ENCODE results near the gene WNK3. TPM values are rescaled to one million over a fixed set of nuclear protein-coding genes. Genes with fewer than 3 reads are reported as not detected.

Gene WNK3
- total and polyA plus RNA-seq, 8 donors: 0.18 to 4.0 (median 0.62) TPM; not detected in 1

- DNase-seq: no peak
- Histone ChIP-seq H3K27ac (no peak overlapping the region), H3K27me3 (no peaks in the 10 kb centered on the region), H3K4me3 (no peak overlapping the region), H3K4me1 (no peaks in the 10 kb centered on the region), H3K36me3 (peaks cover 0 to 6% (median 3%) of the 10 kb centered on the region in 4 donors), H3K9me3 (no peaks in the 10 kb centered on the region)
- intact Hi-C loops (cut with DNase I; ENCODE audit: low total_unique reads): no loop called here
- TF ChIP-seq POLR2A (IDR thresholded peaks at IDR 0.05) (no peak), EP300 (IDR thresholded peaks at IDR 0.05) (no peak), POLR2AphosphoS5 (IDR thresholded peaks at IDR 0.05) (no peak)
- TF ChIP-seq, protein P1, sequence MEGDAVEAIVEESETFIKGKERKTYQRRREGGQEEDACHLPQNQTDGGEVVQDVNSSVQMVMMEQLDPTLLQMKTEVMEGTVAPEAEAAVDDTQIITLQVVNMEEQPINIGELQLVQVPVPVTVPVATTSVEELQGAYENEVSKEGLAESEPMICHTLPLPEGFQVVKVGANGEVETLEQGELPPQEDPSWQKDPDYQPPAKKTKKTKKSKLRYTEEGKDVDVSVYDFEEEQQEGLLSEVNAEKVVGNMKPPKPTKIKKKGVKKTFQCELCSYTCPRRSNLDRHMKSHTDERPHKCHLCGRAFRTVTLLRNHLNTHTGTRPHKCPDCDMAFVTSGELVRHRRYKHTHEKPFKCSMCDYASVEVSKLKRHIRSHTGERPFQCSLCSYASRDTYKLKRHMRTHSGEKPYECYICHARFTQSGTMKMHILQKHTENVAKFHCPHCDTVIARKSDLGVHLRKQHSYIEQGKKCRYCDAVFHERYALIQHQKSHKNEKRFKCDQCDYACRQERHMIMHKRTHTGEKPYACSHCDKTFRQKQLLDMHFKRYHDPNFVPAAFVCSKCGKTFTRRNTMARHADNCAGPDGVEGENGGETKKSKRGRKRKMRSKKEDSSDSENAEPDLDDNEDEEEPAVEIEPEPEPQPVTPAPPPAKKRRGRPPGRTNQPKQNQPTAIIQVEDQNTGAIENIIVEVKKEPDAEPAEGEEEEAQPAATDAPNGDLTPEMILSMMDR (IDR thresholded peaks at IDR 0.05): no peak
- WGBS, 5 donors: 70 to 100% (median 88%) methylated on average over 3 of the region's 3 CpGs
Observed at GRCh38 chrX:54172455-54172854, 185.4 kb downstream of the WNK3 start.

DNA sequence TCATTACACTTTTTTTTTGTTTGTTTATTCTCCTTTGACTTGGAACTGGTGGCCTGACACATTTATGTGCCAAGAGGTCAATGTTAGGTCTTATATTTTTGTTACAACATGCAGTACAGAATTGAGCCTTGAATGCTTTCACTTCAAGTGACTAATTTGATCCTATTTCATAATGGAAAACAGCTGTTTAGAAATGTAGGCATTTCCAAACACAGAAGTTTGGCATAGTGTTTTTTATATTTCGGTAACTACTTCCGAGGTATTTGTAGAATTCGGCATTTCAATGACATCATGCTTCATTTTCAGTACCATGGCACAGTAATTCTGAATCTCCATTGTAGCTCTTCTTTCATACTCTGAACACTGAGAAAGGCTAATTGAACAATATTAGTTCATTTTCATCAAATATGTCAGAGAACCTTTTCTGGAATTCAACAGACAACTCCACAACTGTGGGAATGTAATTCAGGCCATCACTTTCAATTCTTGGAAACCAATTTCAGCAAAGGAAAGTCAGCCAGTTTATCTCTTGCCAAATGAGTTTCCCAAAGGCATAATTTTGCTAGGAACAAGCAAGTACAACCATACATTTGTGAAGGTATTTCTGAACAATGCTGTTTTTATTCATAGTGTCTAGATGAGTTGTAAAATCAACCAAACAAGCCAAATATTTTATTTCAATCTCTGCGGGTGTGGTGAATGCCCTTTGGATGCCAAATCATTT is 186.2 kb downstream of the WNK3 start:
- no peaks in the 10 kb centered on the region for H3K27me3 ChIP-seq
- intact Hi-C loops (cut with DNase I; ENCODE audit: low total_unique reads): no loop called here
- no peak for TF ChIP-seq POLR2A (IDR thresholded peaks at IDR 0.05)
- TF ChIP-seq, protein P1 (IDR thresholded peaks at IDR 0.05): no peak
- TF ChIP-seq POLR2AphosphoS5 (IDR thresholded peaks at IDR 0.05): no peak
- H3K36me3 ChIP-seq: peaks cover 0 to 6% (median 3%) of the 10 kb centered on the region in 4 donors
- no peak for DNase-seq
- no peak overlapping the region for H3K4me3 ChIP-seq
- 75 to 90% (median 83%) methylated on average over 4 of the region's 4 CpGs for WGBS, 5 donors
- no peaks in the 10 kb centered on the region for H3K4me1 ChIP-seq
- H3K9me3 ChIP-seq: no peaks in the 10 kb centered on the region
- H3K27ac ChIP-seq: no peak overlapping the region

- intact Hi-C loops (cut with DNase I; ENCODE audit: low total_unique reads): no loop called here
- Histone ChIP-seq H3K27me3 (no peaks in the 10 kb centered on the region), H3K27ac (no peak overlapping the region), H3K4me1 (no peaks in the 10 kb centered on the region), H3K4me3 (no peak overlapping the region), H3K9me3 (no peaks in the 10 kb centered on the region), H3K36me3 (peaks cover 0 to 6% (median 3%) of the 10 kb centered on the region in 4 donors)
- TF ChIP-seq EP300 (IDR thresholded peaks at IDR 0.05) (no peak), POLR2A (IDR thresholded peaks at IDR 0.05) (no peak), POLR2AphosphoS5 (IDR thresholded peaks at IDR 0.05) (no peak)
- TF ChIP-seq, protein P1 (IDR thresholded peaks at IDR 0.05): no peak
- DNase-seq: no peak
Observed at GRCh38 chrX:54171091-54171490, 186.8 kb downstream of the WNK3 start.

DNA sequence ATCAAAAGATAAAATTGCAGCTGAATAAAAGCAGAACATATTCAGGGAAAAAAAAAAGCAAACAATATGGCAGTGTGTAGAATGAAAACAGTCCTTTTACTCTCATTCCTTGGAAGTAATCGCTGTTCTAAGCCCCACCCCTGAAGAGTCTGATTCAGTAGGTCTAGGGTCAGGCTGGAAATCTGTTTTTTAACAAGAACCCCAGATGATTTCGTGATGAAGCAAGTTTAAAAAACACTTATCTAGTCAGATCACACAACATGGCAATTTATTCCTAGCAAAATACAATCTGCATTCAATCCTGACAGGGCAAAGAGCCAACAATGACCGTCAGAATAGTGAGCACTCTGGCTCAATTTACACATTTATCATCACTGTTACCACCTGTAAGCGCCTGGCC is 190.9 kb downstream of the WNK3 start:
- no peaks in the 10 kb centered on the region for H3K27me3 ChIP-seq
- no peak overlapping the region for H3K27ac ChIP-seq
- 28 to 48% (median 36%) methylated on average over 4 of the region's 4 CpGs for WGBS, 5 donors
- no peak overlapping the region for H3K4me3 ChIP-seq
- TF ChIP-seq POLR2AphosphoS5 (IDR thresholded peaks at IDR 0.05) (no peak), EP300 (IDR thresholded peaks at IDR 0.05) (no peak), POLR2A (IDR thresholded peaks at IDR 0.05) (no peak)
- TF ChIP-seq, protein P1 (IDR thresholded peaks at IDR 0.05): no peak
- DNase-seq: no peak
- no peaks in the 10 kb centered on the region for H3K4me1 ChIP-seq
- intact Hi-C loops (cut with DNase I; ENCODE audit: low total_unique reads): no loop called here
- H3K9me3 ChIP-seq: peaks cover 0 to 5% (median 0%) of the 10 kb centered on the region in 4 donors
- H3K36me3 ChIP-seq: no peaks in the 10 kb centered on the region
